SK-N-MC (cell line): ENCODE data around the gene FAM210B.
"Not testable (repeated sequence)": the region's sequence is repeated elsewhere in the genome, so short reads cannot be mapped to it uniquely, and the experiment has no call there.

Source experiments
- EZH2 ChIP-seq: fragments of 200-600 bp; sonication (generic); IDR thresholded peaks from one replicate; pipeline ENCODE4 v1.6.1; 2017; ENCODE audit warnings: antibody characterized with exemption
- FOXP2 ChIP-seq: optimal IDR thresholded peaks from 2 replicates; pipeline ENCODE3; 2011; ENCODE audit warnings: mild to moderate bottlenecking, moderate library complexity; ENCODE audit not compliant: insufficient read depth; ENCODE audit errors: extremely low read length, control extremely low read depth
- POLR2AphosphoS5 ChIP-seq: IDR thresholded peaks from 2 replicates; pipeline ENCODE4 v1.6.1; 2012; ENCODE audit warnings: mild to moderate bottlenecking, low read depth, low read length, borderline replicate concordance

DNA sequence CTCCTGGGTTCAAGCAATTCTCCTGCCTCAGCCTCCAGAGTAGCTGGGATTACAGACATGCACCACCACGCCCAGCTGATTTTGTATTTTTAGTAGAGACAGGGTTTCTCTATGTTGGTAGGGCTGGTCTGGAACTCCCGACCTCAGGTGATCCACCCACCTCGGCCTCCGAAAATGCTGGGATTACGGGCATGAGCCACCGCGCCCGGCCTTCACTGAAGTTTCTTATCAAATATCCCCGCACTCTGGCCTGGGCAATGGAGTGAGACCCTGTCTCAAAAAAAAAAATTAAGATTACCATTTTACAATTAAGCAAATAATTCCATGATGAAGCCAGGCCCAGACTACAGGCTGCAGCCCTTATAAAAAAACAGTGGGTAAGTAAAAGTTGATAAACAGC lies 31.6 kb downstream of the FAM210B start:
- TF ChIP-seq POLR2AphosphoS5, EZH2, FOXP2: not testable (repeated sequence)
